ENCODE data around the gene COL2A1.

DNA sequence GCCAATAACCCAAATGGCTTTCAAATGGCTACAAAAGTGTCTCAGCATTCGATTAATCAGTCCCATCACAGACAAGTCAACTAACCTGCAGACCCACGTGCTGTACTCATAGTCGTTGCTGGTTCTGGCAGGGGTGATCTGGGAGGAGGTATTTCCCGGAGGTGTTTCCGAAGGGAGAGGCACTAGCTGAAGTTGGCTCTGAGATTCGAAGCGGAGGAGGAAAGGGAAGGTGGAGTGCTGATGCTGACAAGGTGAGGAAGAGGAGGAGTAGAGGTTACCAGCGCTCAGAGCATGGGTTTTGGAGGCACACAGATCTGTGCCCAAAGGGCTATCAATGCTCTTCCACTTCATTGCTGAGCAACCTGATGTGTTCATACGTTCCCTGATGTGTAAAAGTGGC lies 20.5 kb upstream of the COL2A1 start:
- TF ChIP-seq EZH2 (IDR thresholded peaks at IDR 0.05; ENCODE audit: insufficient read depth, poor library complexity, severe bottlenecking) (no peak), EZH2phosphoT487 (IDR thresholded peaks at IDR 0.05; ENCODE audit: insufficient read depth, low read depth) (no peak)
